ENCODE results near the gene GPR146.

Gene GPR146

GRCh38 chr7:1092806-1093501, 48.6 kb downstream of the GPR146 start:
- no peak for DNase-seq (ENCODE audit: low read depth in 2 of 2)

- DNase-seq (ENCODE audit: low read depth in 2 of 2): no peak
Observed at GRCh38 chr7:1093502-1093843, 49.1 kb downstream of the GPR146 start.

- no peak for DNase-seq (ENCODE audit: low read depth in 2 of 2)
Observed at GRCh38 chr7:1093916-1094508, 49.7 kb downstream of the GPR146 start.

GRCh38 chr7:1094870-1095269, 50.5 kb downstream of the GPR146 start:
- no peak for DNase-seq (ENCODE audit: low read depth in 2 of 2)

- DNase-seq (ENCODE audit: low read depth in 2 of 2): no peak
Observed at GRCh38 chr7:1095621-1096155, 51.3 kb downstream of the GPR146 start.

- DNase-seq (ENCODE audit: low read depth in 2 of 2): no peak
Observed at GRCh38 chr7:1096156-1097119, 52.1 kb downstream of the GPR146 start.

- no peak for DNase-seq (ENCODE audit: low read depth in 2 of 2)
Observed at GRCh38 chr7:1097120-1097504, 52.8 kb downstream of the GPR146 start.

GRCh38 chr7:1098243-1099153, 54.2 kb downstream of the GPR146 start:
- DNase-seq (ENCODE audit: low read depth in 2 of 2): no peak

- DNase-seq (ENCODE audit: low read depth in 2 of 2): no peak
Observed at GRCh38 chr7:1099154-1099542, 54.8 kb downstream of the GPR146 start.

GRCh38 chr7:1099637-1100036, 55.3 kb downstream of the GPR146 start:
- no peak for DNase-seq (ENCODE audit: low read depth in 2 of 2)

- no peak for DNase-seq (ENCODE audit: low read depth in 2 of 2)
Observed at GRCh38 chr7:1100386-1100785, 56.0 kb downstream of the GPR146 start.

GRCh38 chr7:1100834-1101562, 56.7 kb downstream of the GPR146 start:
- no peak for DNase-seq (ENCODE audit: low read depth in 2 of 2)

- no peak for DNase-seq (ENCODE audit: low read depth in 2 of 2)
Observed at GRCh38 chr7:1101563-1102431, 57.5 kb downstream of the GPR146 start.

- peak in 1 of 2 donors; percentile 22 for DNase-seq (ENCODE audit: low read depth in 2 of 2)
Observed at GRCh38 chr7:1103009-1103788, 58.9 kb downstream of the GPR146 start.

- no peak for DNase-seq (ENCODE audit: low read depth in 2 of 2)
Observed at GRCh38 chr7:1103789-1104515, 59.6 kb downstream of the GPR146 start.

GRCh38 chr7:1104516-1105179, 60.3 kb downstream of the GPR146 start:
- no peak for DNase-seq (ENCODE audit: low read depth in 2 of 2)

GRCh38 chr7:1105189-1105588, 60.8 kb downstream of the GPR146 start:
- DNase-seq (ENCODE audit: low read depth in 2 of 2): no peak
